ENCODE measurements around the gene AKR1C3. TPM values are rescaled to one million over a fixed set of nuclear protein-coding genes. Genes with fewer than 3 reads are reported as not detected.

The AKR1C3 gene
- total and polyA plus RNA-seq, 2 donors (not counting 3 experiments of a cell fraction or from before 2014, with no cell fraction given) = 27.4 to 32.2 TPM

DNA sequence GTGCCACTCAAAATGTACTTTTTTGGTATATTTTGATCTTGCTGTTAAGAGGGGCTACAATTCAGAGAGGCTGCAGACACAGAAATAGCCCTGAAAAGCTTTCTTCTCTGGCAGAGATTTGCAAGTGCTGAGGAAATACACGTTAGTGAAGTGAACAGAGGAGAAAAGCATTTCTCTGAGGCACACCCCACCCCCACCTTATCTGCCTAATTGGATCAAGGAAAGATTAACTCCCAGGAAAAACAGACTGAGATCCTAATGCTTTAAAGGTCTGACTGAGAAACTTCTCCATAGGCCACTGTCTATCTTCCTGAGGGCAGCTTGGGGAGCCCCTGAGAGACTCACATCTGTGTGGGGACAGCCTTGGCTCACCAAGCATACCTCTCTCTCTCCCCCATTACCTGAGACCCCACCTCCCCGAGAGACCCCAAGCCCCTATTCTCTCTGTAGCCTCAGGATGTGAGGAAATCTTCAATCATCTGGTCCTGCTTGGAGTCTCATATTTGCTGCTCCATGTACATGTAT lies 14.8 kb upstream of the AKR1C3 start:
- Histone ChIP-seq H2AFZ (ENCODE audit: low read depth, low read length) (no peak overlapping the region), H4K20me1 (replicated peaks; ENCODE audit: control insufficient read depth, extremely low read depth, insufficient read depth, low read length) (no peaks in the 10 kb centered on the region), H3K9me1 (replicated peaks; ENCODE audit: control insufficient read depth, extremely low read depth, insufficient read depth, low read length) (no peaks in the 10 kb centered on the region), H3K9me3 (replicated peaks; ENCODE audit: control insufficient read depth, insufficient read depth, low read length) (no peaks in the 10 kb centered on the region), H3K4me3 (replicated peaks in 1 of 3; ENCODE audit: insufficient read depth in 1 of 3, low read depth in 1 of 3, low read length in 3 of 3) (no peak overlapping the region), H3K4me1 (ENCODE audit: control insufficient read depth, extremely low read depth, insufficient read depth, low read length) (no peaks in the 10 kb centered on the region), H3K79me2 (ENCODE audit: control insufficient read depth, insufficient read depth, low read length) (no peaks in the 10 kb centered on the region), H3K36me3 (ENCODE audit: control insufficient read depth in 2 of 2, extremely low read depth in 1 of 2, insufficient read depth in 2 of 2, low read length in 2 of 2) (no peaks in the 10 kb centered on the region), H3K9ac (replicated peaks; ENCODE audit: extremely low read depth, insufficient read depth, low read length) (no peak overlapping the region), H3K27ac (ENCODE audit: insufficient read depth, low read depth, low read length) (no peak overlapping the region), H3K27me3 (ENCODE audit: control insufficient read depth in 2 of 2, insufficient read depth in 2 of 2, low read length in 2 of 2) (no peaks in the 10 kb centered on the region), H3K4me2 (ENCODE audit: insufficient read depth, low read length) (no peak overlapping the region)
- intact Hi-C loops (cut with micrococcal nuclease) (no loop called here), dilution Hi-C loops (cut with MboI; ENCODE audit: extremely low pct_ligation_motif_present, low sequenced_read_pairs) (no loop called here)
- BruUV-seq (replicated peaks) = no TSS peak
- no peak for FAIRE-seq
- POLR2A ChIA-PET = no interaction called here
- no peak for DNase-seq (ENCODE audit: low read depth, low spot score)
- CTCF ChIA-PET = no interaction called here
- no peak for TF ChIP-seq FOS (IDR thresholded peaks at IDR 0.05; ENCODE audit: borderline replicate concordance, insufficient read depth, low read length)
- no peak for TF ChIP-seq EZH2 (IDR thresholded peaks at IDR 0.05; ENCODE audit: borderline replicate concordance, low read depth, low read length, severe bottlenecking)
- TF ChIP-seq, protein P1, sequence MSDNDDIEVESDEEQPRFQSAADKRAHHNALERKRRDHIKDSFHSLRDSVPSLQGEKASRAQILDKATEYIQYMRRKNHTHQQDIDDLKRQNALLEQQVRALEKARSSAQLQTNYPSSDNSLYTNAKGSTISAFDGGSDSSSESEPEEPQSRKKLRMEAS (IDR thresholded peaks at IDR 0.05; ENCODE audit: insufficient read depth, insufficient read length) = no peak
- TF ChIP-seq POLR2A (IDR thresholded peaks at IDR 0.05; ENCODE audit: low read depth, low read length) = no peak
- TF ChIP-seq MYC (IDR thresholded peaks at IDR 0.05; ENCODE audit: low read depth, low read length) = no peak

DNA sequence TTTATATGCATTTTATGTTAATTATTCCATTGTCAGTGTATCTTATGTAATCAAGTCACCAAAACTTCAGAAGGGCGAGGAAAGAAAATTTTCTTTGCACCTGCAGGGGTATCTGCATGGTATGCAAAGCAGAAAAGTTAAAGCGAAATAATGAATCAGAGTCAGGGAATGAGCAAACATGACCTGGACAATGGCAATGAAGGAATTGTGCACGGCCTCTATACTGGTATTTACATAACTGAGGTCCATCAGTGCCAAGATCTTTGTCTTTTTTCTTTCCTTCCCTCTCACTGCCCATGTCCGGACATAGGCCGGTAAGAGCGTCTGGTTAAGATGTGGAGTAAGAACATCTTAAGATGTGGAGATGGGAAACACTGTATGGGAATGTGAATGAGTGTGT lies 14.4 kb upstream of the AKR1C3 start:
- dilution Hi-C loops (cut with MboI; ENCODE audit: extremely low pct_ligation_motif_present, low sequenced_read_pairs) = no loop called here
- TF ChIP-seq FOS (IDR thresholded peaks at IDR 0.05; ENCODE audit: borderline replicate concordance, insufficient read depth, low read length) (no peak), JUN (IDR thresholded peaks at IDR 0.05; ENCODE audit: borderline replicate concordance, insufficient read depth, insufficient read length, low read depth) (no peak), POLR2AphosphoS5 (IDR thresholded peaks at IDR 0.05; ENCODE audit: insufficient read depth, low read depth, low read length) (no peak), POLR2A (IDR thresholded peaks at IDR 0.05; ENCODE audit: low read depth, low read length) (no peak), MYC (IDR thresholded peaks at IDR 0.05; ENCODE audit: low read depth, low read length) (no peak), GATA2 (IDR thresholded peaks at IDR 0.05; ENCODE audit: insufficient read depth, insufficient read length, low read depth, low read length) (no peak), EZH2 (IDR thresholded peaks at IDR 0.05; ENCODE audit: borderline replicate concordance, low read depth, low read length, severe bottlenecking) (no peak)
- TF ChIP-seq, protein P2, sequence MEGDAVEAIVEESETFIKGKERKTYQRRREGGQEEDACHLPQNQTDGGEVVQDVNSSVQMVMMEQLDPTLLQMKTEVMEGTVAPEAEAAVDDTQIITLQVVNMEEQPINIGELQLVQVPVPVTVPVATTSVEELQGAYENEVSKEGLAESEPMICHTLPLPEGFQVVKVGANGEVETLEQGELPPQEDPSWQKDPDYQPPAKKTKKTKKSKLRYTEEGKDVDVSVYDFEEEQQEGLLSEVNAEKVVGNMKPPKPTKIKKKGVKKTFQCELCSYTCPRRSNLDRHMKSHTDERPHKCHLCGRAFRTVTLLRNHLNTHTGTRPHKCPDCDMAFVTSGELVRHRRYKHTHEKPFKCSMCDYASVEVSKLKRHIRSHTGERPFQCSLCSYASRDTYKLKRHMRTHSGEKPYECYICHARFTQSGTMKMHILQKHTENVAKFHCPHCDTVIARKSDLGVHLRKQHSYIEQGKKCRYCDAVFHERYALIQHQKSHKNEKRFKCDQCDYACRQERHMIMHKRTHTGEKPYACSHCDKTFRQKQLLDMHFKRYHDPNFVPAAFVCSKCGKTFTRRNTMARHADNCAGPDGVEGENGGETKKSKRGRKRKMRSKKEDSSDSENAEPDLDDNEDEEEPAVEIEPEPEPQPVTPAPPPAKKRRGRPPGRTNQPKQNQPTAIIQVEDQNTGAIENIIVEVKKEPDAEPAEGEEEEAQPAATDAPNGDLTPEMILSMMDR (IDR thresholded peaks at IDR 0.05; ENCODE audit: extremely low read depth in 1 of 2, insufficient read depth in 1 of 2, low read depth in 1 of 2, low read length in 2 of 2) = no peak
- TF ChIP-seq, protein P1 (IDR thresholded peaks at IDR 0.05; ENCODE audit: insufficient read depth, insufficient read length) = no peak
- Histone ChIP-seq H3K36me3 (ENCODE audit: control insufficient read depth in 2 of 2, extremely low read depth in 1 of 2, insufficient read depth in 2 of 2, low read length in 2 of 2) (no peaks in the 10 kb centered on the region), H3K79me2 (ENCODE audit: control insufficient read depth, insufficient read depth, low read length) (no peaks in the 10 kb centered on the region), H3K4me2 (ENCODE audit: insufficient read depth, low read length) (no peak overlapping the region), H3K4me1 (ENCODE audit: control insufficient read depth, extremely low read depth, insufficient read depth, low read length) (no peaks in the 10 kb centered on the region), H3K4me3 (replicated peaks in 1 of 3; ENCODE audit: insufficient read depth in 1 of 3, low read depth in 1 of 3, low read length in 3 of 3) (no peak overlapping the region), H3K27ac (ENCODE audit: insufficient read depth, low read depth, low read length) (no peak overlapping the region), H4K20me1 (replicated peaks; ENCODE audit: control insufficient read depth, extremely low read depth, insufficient read depth, low read length) (no peaks in the 10 kb centered on the region), H3K27me3 (ENCODE audit: control insufficient read depth in 2 of 2, insufficient read depth in 2 of 2, low read length in 2 of 2) (no peaks in the 10 kb centered on the region), H2AFZ (ENCODE audit: low read depth, low read length) (no peak overlapping the region), H3K9me1 (replicated peaks; ENCODE audit: control insufficient read depth, extremely low read depth, insufficient read depth, low read length) (no peaks in the 10 kb centered on the region), H3K9me3 (replicated peaks; ENCODE audit: control insufficient read depth, insufficient read depth, low read length) (no peaks in the 10 kb centered on the region), H3K9ac (replicated peaks; ENCODE audit: extremely low read depth, insufficient read depth, low read length) (no peak overlapping the region)
- intact Hi-C loops (cut with micrococcal nuclease) = no loop called here
- CTCF ChIA-PET = no interaction called here
- POLR2A ChIA-PET = no interaction called here
- no TSS peak for BruUV-seq (replicated peaks)
- no peak for FAIRE-seq
- no peak for DNase-seq (ENCODE audit: low read depth, low spot score)
